Body of pancreas (tissue), 4 donors: ENCODE results near the gene CDHR1. TPM values are rescaled to one million over a fixed set of nuclear protein-coding genes. Genes with fewer than 3 reads are reported as not detected.

Source experiments
- ATAC-seq: fragments of 150-250 bp; one replicate; pipeline ENCODE4 v1.9.1; 2016
- DNase-seq, 4 donors: peaks; one replicate each; pipeline ENCODE4 v3.0.0-alpha.2; 2019
- H3K27ac ChIP-seq, 4 donors: fragments of 200-600 bp; sonication (generic); 1 replicate in 3 of 4; 2 replicates in 1 of 4; pipeline versions ENCODE4 v1.5.1 to v1.6.1; 2016 to 2019; ENCODE audit warnings: mild to moderate bottlenecking in 1 of 4, mixed read lengths in 1 of 4, moderate library complexity in 1 of 4
- H3K27me3 ChIP-seq, 2 donors: fragments of 200-600 bp; sonication (generic); one replicate each; pipeline ENCODE4 v1.6.0; 2016; ENCODE audit warnings: mild to moderate bottlenecking in 1 of 2
- H3K36me3 ChIP-seq, 2 donors: fragments of 200-600 bp; sonication (generic); replicated peaks in 1 of 2; 2 replicates each; pipeline ENCODE4 v1.5.1; 2016; ENCODE audit warnings: low read depth in 2 of 2; ENCODE audit not compliant: insufficient read depth in 1 of 2
- H3K4me1 ChIP-seq: fragments of 200-600 bp; sonication (generic); one replicate; pipeline ENCODE4 v1.6.0; 2016
- H3K4me3 ChIP-seq, 2 donors: fragments of 200-600 bp; sonication (generic); 1 replicate in 1 of 2; 2 replicates in 1 of 2; pipeline ENCODE4 v1.5.1; 2016 to 2019
- H3K9me3 ChIP-seq, 3 donors: fragments of 200-600 bp; sonication (generic); 1 replicate in 2 of 3; 2 replicates in 1 of 3; pipeline ENCODE4 v1.5.1; 2016
- CTCF ChIP-seq, 7 experiments: fragments of 450-650 bp in 4 of 7; fragments of 200-600 bp in 3 of 7; sonication (generic) in 3 of 7; IDR thresholded peaks; one replicate each; pipeline ENCODE4 v1.5.1; 2016 to 2019; ENCODE audit warnings: antibody characterized with exemption in 7 of 7
- POLR2A ChIP-seq, 3 donors: fragments of 450-650 bp; IDR thresholded peaks; one replicate each; pipeline ENCODE4 v1.6.1; 2016; ENCODE audit warnings: antibody characterized with exemption in 3 of 3, mild to moderate bottlenecking in 2 of 3
- WGBS, 2 donors: methylation state at CpG; one replicate each; pipeline ENCODE4 v1.1.5; 2017; 5-methylcytosine and 5-hydroxymethylcytosine counted together
- intact Hi-C: fragments of 100-400 bp; cut with DNase I; formaldehyde crosslinking; loops from one replicate; pipeline ENCODE4 v1.15.1; 2023
- total RNA-seq, 2 donors: library from RNA; depleted of rRNA; stranded (reverse); fragments of >200 nt; gene quantifications; one replicate each; pipeline ENCODE4 v1.1.0, GENCODE V29; 2016

Gene CDHR1
- total RNA-seq, 2 donors from 2014 or later = 0.26 TPM; not detected in 1

DNA sequence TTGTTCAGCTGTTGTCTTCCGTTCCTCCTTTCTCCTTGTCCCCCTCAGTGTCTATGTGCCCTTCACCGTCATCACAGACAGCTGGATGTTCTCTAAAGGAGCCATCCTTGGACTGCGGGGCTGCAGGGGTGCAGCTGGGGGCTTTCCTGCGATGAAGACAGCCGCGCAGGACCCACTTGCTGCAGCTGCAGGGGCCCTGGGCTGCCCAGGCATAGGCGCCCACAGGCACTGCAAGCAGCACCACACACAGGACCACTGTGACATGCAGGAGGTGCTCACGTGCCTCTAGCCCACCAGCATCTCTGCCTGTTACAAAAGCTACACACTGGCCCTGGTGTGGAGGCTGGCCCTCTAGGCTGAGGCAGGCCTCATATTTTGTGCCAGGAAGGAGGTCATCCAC, 27.6 kb downstream of the CDHR1 start:
- no peak for DNase-seq
- TF ChIP-seq POLR2A (IDR thresholded peaks at IDR 0.05) (no peak), CTCF (IDR thresholded peaks at IDR 0.05) (no peak)
- intact Hi-C loops = no loop called here
- Histone ChIP-seq H3K4me1 (no peaks in the 10 kb centered on the region), H3K36me3 (no peaks in the 10 kb centered on the region), H3K9me3 (no peaks in the 10 kb centered on the region), H3K4me3 (no peak overlapping the region), H3K27me3 (no peaks in the 10 kb centered on the region), H3K27ac (no peak overlapping the region)
- no peak for ATAC-seq
- 63 to 83% methylated on average over 1 to 7 of the region's 8 CpGs for WGBS, 2 donors

DNA sequence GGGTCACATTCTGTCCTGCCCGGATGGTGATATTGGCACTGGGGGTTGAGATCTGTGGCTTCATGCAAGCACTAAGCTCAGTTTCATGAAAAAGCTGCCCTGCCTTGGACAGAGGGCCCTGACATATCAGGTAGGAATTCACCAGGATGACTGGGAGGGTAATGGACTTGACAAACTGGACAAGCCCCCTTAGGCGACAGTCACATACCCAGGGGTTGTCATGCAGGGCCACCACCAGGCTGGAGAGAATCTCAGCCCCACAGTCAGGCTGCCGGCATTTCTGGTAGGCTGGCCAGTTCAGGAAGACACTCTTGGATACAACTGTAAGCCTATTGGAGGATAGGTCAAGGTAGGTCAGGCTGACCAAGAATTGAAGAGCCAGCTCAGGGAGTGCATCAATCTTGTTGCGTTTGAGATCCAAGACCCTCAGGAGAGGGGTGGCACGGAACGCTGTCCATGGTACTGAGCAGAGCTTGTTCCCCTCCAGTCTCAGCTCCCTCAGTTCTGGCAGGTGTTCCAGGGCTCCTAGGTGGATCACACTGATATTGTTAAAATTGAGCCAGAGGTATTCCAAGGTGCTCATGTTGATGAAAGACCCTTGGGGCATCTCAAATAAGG, 30.2 kb downstream of the CDHR1 start:
- ATAC-seq = no peak
- no peak for DNase-seq
- no peak overlapping the region for H3K27ac ChIP-seq
- WGBS, 2 donors = 28 to 43% methylated on average over 6 of the region's 6 CpGs
- no peaks in the 10 kb centered on the region for H3K9me3 ChIP-seq
- no peaks in the 10 kb centered on the region for H3K4me1 ChIP-seq
- TF ChIP-seq POLR2A (IDR thresholded peaks at IDR 0.05) (no peak), CTCF (IDR thresholded peaks at IDR 0.05) (no peak)
- H3K36me3 ChIP-seq = no peaks in the 10 kb centered on the region
- no peaks in the 10 kb centered on the region for H3K27me3 ChIP-seq
- H3K4me3 ChIP-seq = no peak overlapping the region
- intact Hi-C loops = no loop called here

DNA sequence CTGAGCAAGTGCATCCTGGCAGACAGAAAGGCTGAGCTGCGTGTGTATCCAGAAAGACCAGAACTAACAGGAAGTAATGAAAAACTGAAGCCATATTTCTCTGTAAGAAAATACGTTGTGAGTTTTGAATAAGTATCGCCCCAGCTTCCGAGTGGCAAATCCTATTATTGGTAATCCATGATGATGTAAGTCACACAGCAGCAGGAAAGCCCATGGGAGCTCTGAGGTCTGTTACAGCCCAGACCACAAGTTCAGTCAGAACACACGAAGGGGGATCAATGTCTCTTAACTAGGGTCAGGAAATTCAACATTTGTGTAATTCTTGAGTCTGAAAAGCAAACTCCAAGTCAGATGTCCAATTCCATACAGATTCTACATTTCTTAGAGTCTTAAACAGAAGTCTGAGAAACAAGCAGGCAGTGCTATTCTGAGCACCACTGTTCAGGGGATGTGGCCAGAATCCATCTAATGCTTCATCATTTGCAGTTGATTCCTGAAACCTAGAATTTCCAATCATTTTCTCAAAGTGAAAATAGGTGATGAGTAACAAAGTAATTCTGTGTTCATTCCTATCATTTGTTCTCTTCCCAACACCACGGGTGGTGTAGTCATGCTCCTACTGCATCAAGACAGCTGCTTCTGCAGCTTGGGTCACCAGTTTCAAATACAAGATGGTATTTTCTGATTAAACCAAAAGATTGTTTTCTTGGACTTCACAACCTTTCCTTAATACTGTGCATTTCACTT, 31.3 kb downstream of the CDHR1 start, which contains the start of gene LRIT2:
Gene LRIT2 (minus strand): TSS at position 118 of the 747 bp plus-strand sequence. CDS start 24 bp downstream, at position 94.
- no peak within 1 kb of the TSS for H3K27ac ChIP-seq
- DNase-seq (no peak), ATAC-seq (no peak)
- H3K4me3 ChIP-seq = no peak within 1 kb of the TSS
- no peaks in the 10 kb centered on the region for H3K9me3 ChIP-seq
- H3K36me3 ChIP-seq = no peaks in the 10 kb centered on the region
- intact Hi-C loops = no loop called here
- TF ChIP-seq CTCF (IDR thresholded peaks at IDR 0.05) = no peak
- no peak for TF ChIP-seq POLR2A (IDR thresholded peaks at IDR 0.05)
- H3K4me1 ChIP-seq = no peaks in the 10 kb centered on the region
- 46 to 62% methylated on average over 6 of the region's 6 CpGs for WGBS, 2 donors
- no peaks in the 10 kb centered on the region for H3K27me3 ChIP-seq

GRCh38 chr10:84226616-84227015, 32.3 kb downstream of the CDHR1 start:
- no peak for TF ChIP-seq POLR2A (IDR thresholded peaks at IDR 0.05)
- no peak for TF ChIP-seq CTCF (IDR thresholded peaks at IDR 0.05)
- intact Hi-C loops = no loop called here
- WGBS, 2 donors = 56 to 71% methylated on average over 3 of the region's 3 CpGs

More at GRCh38 chr10:84226616-84227015, 32.3 kb downstream of the CDHR1 start:
- no peaks in the 10 kb centered on the region for H3K4me1 ChIP-seq
- no peaks in the 10 kb centered on the region for H3K36me3 ChIP-seq
- ATAC-seq (no peak), DNase-seq (no peak)
- H3K4me3 ChIP-seq = no peak overlapping the region
- H3K9me3 ChIP-seq = no peaks in the 10 kb centered on the region
- no peak overlapping the region for H3K27ac ChIP-seq
- H3K27me3 ChIP-seq = no peaks in the 10 kb centered on the region
